HS-27A (cell line): ENCODE measurements around the gene CDK16.

ENCODE experiments used
- DNase-seq: peaks from one replicate; pipeline ENCODE4 v3.0.0-alpha.2; 2012; ENCODE audit warnings: low read depth, missing footprints

The CDK16 gene

GRCh38 chrX:47209508-47210238 is 8.8 kb upstream of the CDK16 start:
- DNase-seq = no peak

GRCh38 chrX:47210661-47211425 is 7.6 kb upstream of the CDK16 start:
- no peak for DNase-seq

- no peak for DNase-seq
Observed at GRCh38 chrX:47212381-47213293, 5.8 kb upstream of the CDK16 start.

- DNase-seq = no peak
Observed at GRCh38 chrX:47214435-47215077, 3.9 kb upstream of the CDK16 start.

GRCh38 chrX:47215291-47215900 is 3.1 kb upstream of the CDK16 start:
- no peak for DNase-seq

- DNase-seq = no peak
Observed at GRCh38 chrX:47216393-47216925, 2.0 kb upstream of the CDK16 start.

GRCh38 chrX:47217121-47217851 is 1.2 kb upstream of the CDK16 start:
- no peak for DNase-seq

GRCh38 chrX:47217852-47218279 is 615 bp upstream of the CDK16 start:
- peak; percentile 88 for DNase-seq

GRCh38 chrX:47218920-47219815 is 687 bp downstream of the CDK16 start:
- DNase-seq = no peak

- DNase-seq = no peak
Observed at GRCh38 chrX:47221756-47222155, 3.3 kb downstream of the CDK16 start.

- no peak for DNase-seq
Observed at GRCh38 chrX:47222751-47223350, 4.4 kb downstream of the CDK16 start.

GRCh38 chrX:47223476-47224250 is 5.2 kb downstream of the CDK16 start:
- DNase-seq = no peak

- DNase-seq = no peak
Observed at GRCh38 chrX:47224266-47224895, 5.9 kb downstream of the CDK16 start.

GRCh38 chrX:47224896-47225290 is 6.4 kb downstream of the CDK16 start:
- no peak for DNase-seq

GRCh38 chrX:47226071-47226470 is 7.6 kb downstream of the CDK16 start:
- no peak for DNase-seq

GRCh38 chrX:47226531-47227333 is 8.3 kb downstream of the CDK16 start:
- no peak for DNase-seq

GRCh38 chrX:47227334-47227583 is 8.8 kb downstream of the CDK16 start:
- no peak for DNase-seq
